Gastroesophageal sphincter (tissue), 3 donors: ENCODE results near the gene MAGOH.
"Not testable (repeated sequence)": the region's sequence is repeated elsewhere in the genome, so short reads cannot be mapped to it uniquely, and the experiment has no call there.

Experiments used
- EP300 ChIP-seq: sonication (generic); formaldehyde crosslinking; IDR thresholded peaks from one replicate; pipeline ENCODE4 v1.6.1; 2017; ENCODE audit warnings: antibody characterized with exemption, mild to moderate bottlenecking
- POLR2A ChIP-seq, 2 donors: fragments of 450-650 bp; IDR thresholded peaks; one replicate each; pipeline ENCODE4 v1.6.1; 2017; ENCODE audit warnings: antibody characterized with exemption in 2 of 2, mild to moderate bottlenecking in 2 of 2, moderate library complexity in 1 of 2
- POLR2AphosphoS5 ChIP-seq: sonication (generic); formaldehyde crosslinking; IDR thresholded peaks from one replicate; pipeline ENCODE4 v1.6.1; 2017; ENCODE audit warnings: antibody characterized with exemption
- TF ChIP-seq, protein P1 (sequence below), 4 experiments: fragments of 200-600 bp in 2 of 4; fragments of 450-650 bp in 2 of 4; sonication (generic) in 1 of 4; IDR thresholded peaks; one replicate each; pipeline ENCODE4 v1.5.1; 2017 to 2019; ENCODE audit warnings: antibody characterized with exemption in 4 of 4, mild to moderate bottlenecking in 2 of 4, moderate library complexity in 2 of 4

- TF ChIP-seq, protein P1, sequence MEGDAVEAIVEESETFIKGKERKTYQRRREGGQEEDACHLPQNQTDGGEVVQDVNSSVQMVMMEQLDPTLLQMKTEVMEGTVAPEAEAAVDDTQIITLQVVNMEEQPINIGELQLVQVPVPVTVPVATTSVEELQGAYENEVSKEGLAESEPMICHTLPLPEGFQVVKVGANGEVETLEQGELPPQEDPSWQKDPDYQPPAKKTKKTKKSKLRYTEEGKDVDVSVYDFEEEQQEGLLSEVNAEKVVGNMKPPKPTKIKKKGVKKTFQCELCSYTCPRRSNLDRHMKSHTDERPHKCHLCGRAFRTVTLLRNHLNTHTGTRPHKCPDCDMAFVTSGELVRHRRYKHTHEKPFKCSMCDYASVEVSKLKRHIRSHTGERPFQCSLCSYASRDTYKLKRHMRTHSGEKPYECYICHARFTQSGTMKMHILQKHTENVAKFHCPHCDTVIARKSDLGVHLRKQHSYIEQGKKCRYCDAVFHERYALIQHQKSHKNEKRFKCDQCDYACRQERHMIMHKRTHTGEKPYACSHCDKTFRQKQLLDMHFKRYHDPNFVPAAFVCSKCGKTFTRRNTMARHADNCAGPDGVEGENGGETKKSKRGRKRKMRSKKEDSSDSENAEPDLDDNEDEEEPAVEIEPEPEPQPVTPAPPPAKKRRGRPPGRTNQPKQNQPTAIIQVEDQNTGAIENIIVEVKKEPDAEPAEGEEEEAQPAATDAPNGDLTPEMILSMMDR (IDR thresholded peaks at IDR 0.05) = not testable (repeated sequence)
- not testable (repeated sequence) for TF ChIP-seq POLR2A (IDR thresholded peaks at IDR 0.05); POLR2AphosphoS5; EP300
Observed at GRCh38 chr1:53283156-53283555, 44.8 kb upstream of the MAGOH start.
